H1 (cell line): Measurements from ENCODE around the gene GCAT. TPM values are rescaled to one million over a fixed set of nuclear protein-coding genes. Genes with fewer than 3 reads are reported as not detected.

Source experiments
- ASH2L ChIP-seq: fragments of 200-600, 300-600 bp; sonication (generic); IDR thresholded peaks from one replicate; pipeline ENCODE4 v1.7.1; 2017; ENCODE audit warnings: low read length
- POLR2AphosphoS5 ChIP-seq: IDR thresholded peaks from 2 replicates; pipeline ENCODE4 v1.6.1; 2011; ENCODE audit warnings: low read depth, low read length
- RAD21 ChIP-seq, 2 experiments: IDR thresholded peaks in 1 of 2; conservative IDR thresholded peaks in 1 of 2; 2 replicates each; pipeline ENCODE4 v1.6.1; 2011; ENCODE audit warnings: low read depth in 2 of 2, low read length in 2 of 2, improper control_type of control experiment in 1 of 2, inconsistent platforms in 1 of 2, mild to moderate bottlenecking in 1 of 2, moderate library complexity in 1 of 2
- polyA plus RNA-seq, 7 experiments: library from polyadenylated mRNA; depleted of rRNA in 3 of 7; stranded (reverse) in 5 of 7; unstranded in 2 of 7; fragments of >200 nt in 5 of 7; fragments of 200-250 nt in 2 of 7; gene quantifications; 1 replicate in 5 of 7; 2 replicates in 1 of 7; 4 replicates in 1 of 7; pipeline versions ENCODE4 v1.2.1 to v1.2.3, GENCODE V29; 2011 to 2013; ENCODE audit warnings: missing spikeins in 2 of 7, mixed read lengths in 2 of 7
- total RNA-seq: library from RNA; stranded (reverse); fragmentation: NEBNext Ultra II Directional; extraction: Animal tissue kit (Norgen Biotek cat#: 25700); gene quantifications from 2 replicates; pipeline ENCODE4 v1.2.1, GENCODE V29; 2021

Gene GCAT
- total and polyA plus RNA-seq, 2 of the 8 experiments (the other 6 are each of a cell fraction or from before 2014, with no cell fraction given) = 24.3 to 47.5 TPM

DNA sequence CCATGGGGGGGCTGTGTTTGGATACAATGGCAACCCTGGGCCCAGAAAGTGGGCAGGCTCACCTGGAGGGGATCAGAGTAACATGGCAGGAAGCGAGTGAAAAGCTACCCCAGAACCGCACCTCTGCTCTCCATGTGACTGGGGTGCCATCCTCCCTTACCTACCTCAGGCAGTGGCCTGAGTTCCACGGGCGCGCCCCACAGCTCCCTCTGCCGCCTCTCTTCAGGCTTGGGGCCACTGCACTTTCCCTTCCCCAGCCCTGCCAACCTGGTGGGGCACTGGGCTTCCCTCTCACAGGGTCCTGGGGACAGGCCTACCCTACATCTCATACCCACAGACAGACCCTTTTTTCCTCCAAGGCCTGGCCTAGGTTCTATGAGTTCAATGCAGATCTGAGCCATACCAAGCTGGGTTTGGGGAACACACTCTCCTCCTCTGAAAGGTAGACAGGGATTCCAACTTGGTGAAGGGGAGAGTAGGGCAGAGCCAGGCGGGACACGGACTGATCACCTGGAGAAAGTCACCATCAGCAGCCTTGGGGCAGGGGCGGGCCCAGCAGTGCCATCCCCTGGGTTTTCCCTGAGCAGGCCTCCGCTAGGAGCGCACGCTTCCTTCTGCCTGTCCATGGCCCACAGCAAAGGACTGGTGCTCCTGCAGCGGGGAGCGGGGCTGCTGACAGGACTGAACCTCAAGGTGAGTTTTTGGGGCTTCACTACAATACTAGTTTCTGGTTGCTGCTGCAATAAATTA, 22.5 kb downstream of the GCAT start (continued):
- TF ChIP-seq POLR2AphosphoS5 (no peak), ASH2L (no peak), RAD21 (IDR thresholded peaks at IDR 0.05 in 1 of 2, conservative IDR thresholded peaks at IDR 0.05 in 1 of 2; ENCODE audit: low read depth in 2 of 2, low read length in 2 of 2) (no peak)
